Measurements from ENCODE around the gene IRGC.
"Not testable (repeated sequence)": the region's sequence is repeated elsewhere in the genome, so short reads cannot be mapped to it uniquely, and the experiment has no call there.

IRGC gene

DNA sequence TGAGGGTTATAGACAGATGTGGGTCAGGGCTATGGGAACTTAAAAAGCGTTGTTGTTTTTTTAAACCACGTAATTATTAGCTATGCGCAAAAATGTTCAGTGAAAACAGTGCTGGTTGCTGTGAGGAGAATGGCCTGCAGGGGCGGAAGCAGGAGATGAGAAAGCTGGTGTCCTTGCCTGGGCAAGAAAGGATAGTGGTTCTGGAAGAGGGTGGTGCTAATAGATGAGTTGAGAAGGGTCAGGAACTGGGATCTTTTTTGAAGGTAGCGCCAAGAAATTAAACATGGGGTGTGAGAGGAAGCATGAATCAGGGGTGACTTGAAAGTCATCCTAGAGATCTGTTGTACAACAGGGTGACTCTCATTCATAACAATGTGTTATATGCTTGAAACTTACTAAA lies 43.6 kb downstream of the IRGC start:
- DNase-seq, result no peak

DNA sequence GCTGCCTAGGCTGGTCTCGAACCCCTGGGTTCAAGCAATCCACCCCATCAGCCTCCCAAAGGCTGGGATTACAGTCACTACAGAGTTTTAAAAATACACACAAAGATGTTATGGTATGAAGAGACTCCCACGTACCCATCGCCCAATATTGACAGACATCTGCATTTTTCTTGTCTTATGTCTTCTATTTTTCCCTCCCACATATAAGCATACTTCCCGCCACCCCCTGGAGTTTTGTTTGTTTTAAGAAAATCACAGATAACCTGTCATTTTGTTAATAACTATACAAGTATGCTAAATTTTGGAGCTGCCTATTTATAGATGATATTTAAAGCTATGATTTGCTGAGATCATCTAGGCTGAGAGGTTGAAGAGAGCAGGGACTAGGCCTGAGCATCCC lies 45.1 kb downstream of the IRGC start:
- no peak for DNase-seq

DNA sequence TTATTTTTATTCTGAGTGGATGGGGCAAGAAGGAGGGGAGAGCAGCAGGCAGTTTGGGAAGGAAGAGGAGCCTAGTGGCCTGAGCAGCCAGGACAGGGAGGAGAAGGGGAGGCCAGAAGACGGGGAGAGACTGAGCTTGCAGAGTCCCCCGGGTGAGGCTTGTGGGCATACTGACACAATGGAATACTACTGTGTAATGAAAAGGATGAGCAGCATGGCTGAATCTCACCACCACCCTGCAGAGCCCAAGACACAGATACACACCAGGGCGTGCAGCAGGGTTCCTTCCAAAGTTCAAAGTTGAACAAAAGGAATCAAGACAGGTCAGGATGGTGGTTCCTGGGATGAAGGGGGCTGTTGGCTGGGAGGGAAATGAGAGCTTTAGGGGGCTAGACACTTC lies 46.9 kb downstream of the IRGC start:
- no peak for DNase-seq

DNA sequence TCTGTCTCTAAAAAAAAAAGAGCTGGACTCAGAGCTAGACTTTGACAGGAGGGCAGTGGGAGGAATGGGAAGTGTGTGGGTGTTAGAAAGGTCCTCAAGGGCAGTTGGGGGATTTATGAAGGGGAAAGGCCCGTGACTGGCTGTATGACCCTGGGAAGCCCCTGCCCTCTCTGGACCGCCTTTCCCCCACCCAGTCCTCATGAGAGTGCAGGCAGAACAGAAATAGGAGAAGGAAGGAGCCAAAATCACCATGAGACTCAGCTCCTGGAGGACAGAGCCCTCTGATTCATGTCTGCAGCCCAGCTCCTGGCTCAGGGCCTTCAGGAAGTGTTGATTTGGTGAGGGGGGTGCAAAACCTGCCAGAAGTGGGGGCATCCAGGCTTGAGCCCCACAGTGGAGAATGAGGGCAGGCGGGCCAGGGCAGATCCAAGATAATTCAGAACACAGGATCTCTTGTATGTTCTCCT lies 47.6 kb downstream of the IRGC start:
- no peak for DNase-seq

DNA sequence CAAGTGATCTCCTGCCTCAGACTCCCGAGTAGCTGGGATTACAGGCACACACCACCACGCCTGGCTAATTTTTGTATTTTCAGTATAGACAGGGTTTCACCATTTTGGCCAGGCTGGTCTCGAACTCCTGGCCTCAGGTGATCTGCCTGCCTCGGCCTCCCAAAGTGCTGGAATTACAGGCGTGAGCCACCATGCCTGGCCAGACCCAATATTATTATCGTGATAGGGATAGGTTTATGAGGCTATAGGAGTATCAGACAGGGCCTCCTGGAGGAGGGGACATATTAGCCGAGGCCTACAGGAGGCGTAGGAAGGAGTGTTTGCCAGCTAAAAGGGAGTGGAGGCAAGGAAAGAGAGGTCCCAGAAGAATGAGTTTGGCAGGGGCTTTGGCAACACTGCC lies 48.8 kb downstream of the IRGC start:
- DNase-seq, result not testable (repeated sequence)

DNA sequence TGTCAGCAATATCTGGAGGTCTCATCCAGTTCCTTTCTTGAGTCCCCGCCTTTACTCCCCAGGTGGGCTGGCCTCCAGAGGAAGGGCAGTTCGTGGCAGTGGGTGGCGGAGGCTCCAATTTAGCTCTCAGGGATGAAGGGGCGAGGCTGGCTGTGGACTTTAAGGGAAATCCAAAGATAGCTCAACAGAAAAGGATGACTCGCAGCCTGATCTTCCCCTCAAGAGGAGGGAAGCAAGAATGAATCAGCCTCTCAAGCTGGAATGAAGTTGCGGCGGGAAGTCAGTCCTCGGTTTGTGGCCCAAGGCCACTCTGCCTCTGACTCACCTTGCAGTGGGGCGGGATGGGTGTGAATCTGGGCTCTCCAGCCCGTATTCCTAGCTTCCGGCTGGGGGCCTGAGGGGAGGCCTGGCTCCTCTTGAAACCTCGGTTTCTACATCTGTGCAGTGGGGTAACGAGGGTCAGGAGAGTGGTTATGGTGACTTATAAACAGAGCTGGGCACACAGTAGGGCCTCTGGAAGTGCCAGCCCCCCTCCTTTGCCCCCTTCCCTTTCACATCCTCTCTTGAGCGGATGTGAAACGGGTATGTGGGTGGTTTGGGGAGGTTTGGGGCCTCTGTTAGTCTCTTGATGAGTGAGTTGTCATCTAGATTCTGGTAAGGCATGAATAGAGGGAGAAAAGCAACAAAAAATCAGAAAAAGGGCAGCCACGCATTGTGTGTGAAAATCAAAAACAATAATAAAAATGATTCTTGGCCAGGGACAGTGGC lies 49.4 kb downstream of the IRGC start:
- DNase-seq, result peak; percentile 53

DNA sequence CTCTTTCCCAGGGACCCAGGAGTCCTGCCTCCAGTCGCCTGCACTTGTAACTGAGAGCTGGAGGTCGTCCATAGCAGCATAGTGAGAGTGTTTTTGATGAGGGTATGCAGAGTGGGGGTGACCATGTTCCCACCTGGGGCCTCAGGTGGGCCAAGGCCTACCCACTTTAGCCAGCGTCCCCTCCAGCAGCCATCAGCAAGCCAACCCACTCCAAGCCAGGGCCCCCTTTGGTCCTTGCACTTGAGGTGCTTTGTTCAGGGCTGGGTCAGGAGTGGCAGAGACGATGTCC lies 50.8 kb downstream of the IRGC start:
- DNase-seq, result no peak

DNA sequence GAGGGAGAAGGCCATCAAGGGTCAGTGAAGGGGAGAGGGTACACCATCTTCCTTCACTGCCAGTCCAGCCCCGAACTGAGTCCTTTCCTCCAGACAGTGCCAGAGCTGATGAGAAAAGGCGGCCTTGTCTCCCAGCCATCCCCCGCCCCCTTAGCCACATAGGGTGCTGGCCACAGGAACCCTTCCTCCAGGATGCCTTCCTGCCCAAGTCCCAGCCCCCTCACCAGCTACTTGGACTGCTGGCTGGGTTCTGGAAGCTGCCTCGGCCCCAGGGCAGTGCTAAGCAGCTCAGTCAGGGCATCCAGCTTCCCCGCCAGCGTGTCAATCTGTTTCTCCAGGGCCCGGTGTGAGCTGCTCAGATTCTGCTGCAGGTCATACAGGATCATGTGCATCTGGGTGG lies 51.4 kb downstream of the IRGC start:
- no peak for DNase-seq

DNA sequence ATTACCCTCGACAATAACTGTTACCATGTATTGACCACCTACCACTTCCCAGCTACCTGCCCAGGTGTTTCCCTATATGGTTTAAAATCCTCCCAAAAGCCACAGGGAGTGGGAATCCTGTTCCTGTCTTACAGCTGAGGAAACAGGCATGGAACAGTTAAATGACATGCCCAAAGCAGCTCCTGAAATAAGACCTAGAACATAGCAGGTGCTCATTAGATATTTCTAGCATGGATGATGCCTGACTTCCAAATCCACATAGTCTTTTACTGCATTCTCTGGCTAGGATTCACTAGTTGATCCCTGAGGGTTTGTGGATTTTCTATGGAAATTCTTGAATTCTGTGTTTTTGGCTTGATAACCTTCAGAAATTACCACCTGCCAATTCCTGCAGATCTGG lies 51.9 kb downstream of the IRGC start:
- no peak for DNase-seq

DNA sequence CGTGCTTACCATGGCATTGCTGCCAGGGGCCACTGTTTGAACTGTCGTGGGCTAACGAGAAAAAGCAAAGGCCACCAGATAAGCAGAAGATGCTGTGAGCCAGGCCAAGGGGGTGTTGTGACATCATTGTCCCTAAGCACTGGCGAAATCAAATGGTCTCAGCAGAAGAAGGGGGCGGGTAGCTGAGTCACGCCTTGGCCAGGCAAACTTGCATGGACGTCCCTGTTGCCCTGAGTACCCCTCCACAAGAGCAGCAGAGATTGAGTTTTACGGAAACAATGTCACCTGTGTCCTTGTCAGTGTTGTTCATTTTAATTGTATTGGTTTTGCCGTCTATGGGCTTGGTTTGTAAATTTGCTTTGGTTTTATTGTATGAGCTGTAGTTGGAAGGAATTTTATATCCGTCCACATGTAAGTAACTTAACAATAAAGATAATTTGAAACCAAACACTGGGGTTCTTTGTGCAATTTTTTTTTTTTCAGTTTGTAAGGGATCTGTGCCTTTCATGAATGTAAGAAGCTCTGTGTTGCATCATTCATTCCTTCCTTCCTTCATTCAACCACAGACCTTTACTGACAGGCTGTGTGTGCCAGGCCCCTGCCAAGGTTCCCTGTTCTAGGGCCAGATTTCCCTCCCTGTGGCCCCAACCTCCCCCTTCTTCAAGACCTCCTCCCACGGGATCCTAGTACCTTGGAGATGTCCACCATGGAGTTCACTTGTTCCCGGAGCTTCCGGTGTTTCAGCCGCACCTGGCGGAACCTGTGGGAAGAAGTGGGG lies 52.6 kb downstream of the IRGC start:
- DNase-seq, result no peak

DNA sequence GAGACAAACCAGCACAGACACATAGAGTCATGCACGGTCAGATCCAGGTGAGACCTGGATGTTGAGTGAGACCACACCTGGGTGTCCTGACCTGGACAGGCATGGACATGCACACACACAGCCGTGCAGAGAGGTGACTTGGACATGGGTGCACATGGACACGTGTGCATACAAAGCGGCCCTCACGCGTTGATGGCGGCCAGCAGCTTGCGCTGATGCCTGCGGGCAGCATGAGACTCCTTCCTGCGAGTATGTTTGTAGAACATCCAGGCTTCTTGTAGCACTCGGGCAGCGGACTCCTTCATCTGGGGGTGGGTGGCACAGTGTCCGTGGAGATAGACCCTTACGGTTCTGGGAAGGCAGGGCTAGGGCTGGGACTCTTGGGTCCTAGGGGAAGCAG lies 53.4 kb downstream of the IRGC start:
- no peak for DNase-seq

Measured in GOT3 (cell line).